Activated naive CD4-positive, alpha-beta T cell treated with anti-CD3 and anti-CD28 coated beads, Interleukin-2, amount 50 U/mL, for 24 hours (primary cell): ENCODE data around the gene TAOK1.

Experiments used
- H3K27ac Mint-ChIP-seq: one replicate; pipeline ENCODE4 v1.8.0; 2021; ENCODE audit warnings: mild to moderate bottlenecking, mixed read lengths
- H3K27me3 Mint-ChIP-seq: one replicate; pipeline ENCODE4 v1.8.0; 2021; ENCODE audit warnings: mixed read lengths
- H3K36me3 Mint-ChIP-seq: one replicate; pipeline ENCODE4 v1.8.0; 2021; ENCODE audit warnings: mixed read lengths
- H3K4me1 Mint-ChIP-seq: one replicate; pipeline ENCODE4 v1.8.0; 2021; ENCODE audit warnings: mixed read lengths
- H3K4me3 Mint-ChIP-seq: one replicate; pipeline ENCODE4 v1.8.0; 2021; ENCODE audit warnings: mild to moderate bottlenecking, mixed read lengths
- H3K9me3 Mint-ChIP-seq: one replicate; pipeline ENCODE4 v1.8.0; 2021; ENCODE audit warnings: mixed read lengths

Gene TAOK1

GRCh38 chr17:29399634-29400033 lies 9.5 kb downstream of the TAOK1 start:
- no peaks in the 10 kb centered on the region for H3K27me3 Mint-ChIP-seq
- H3K4me1 Mint-ChIP-seq: peaks cover 37% of the 10 kb centered on the region
- no peak overlapping the region for H3K27ac Mint-ChIP-seq
- no peaks in the 10 kb centered on the region for H3K9me3 Mint-ChIP-seq
- peaks cover 16% of the 10 kb centered on the region for H3K36me3 Mint-ChIP-seq
- no peak overlapping the region for H3K4me3 Mint-ChIP-seq

GRCh38 chr17:29400818-29401217 lies 10.7 kb downstream of the TAOK1 start:
- Mint-ChIP-seq H3K36me3 (peaks cover 16% of the 10 kb centered on the region), H3K4me3 (no peak overlapping the region), H3K9me3 (no peaks in the 10 kb centered on the region), H3K27me3 (no peaks in the 10 kb centered on the region), H3K4me1 (peaks cover 34% of the 10 kb centered on the region), H3K27ac (no peak overlapping the region)

GRCh38 chr17:29401258-29401657 lies 11.1 kb downstream of the TAOK1 start:
- Mint-ChIP-seq H3K9me3 (no peaks in the 10 kb centered on the region), H3K36me3 (peaks cover 16% of the 10 kb centered on the region), H3K27ac (no peak overlapping the region), H3K4me1 (peaks cover 34% of the 10 kb centered on the region), H3K4me3 (no peak overlapping the region), H3K27me3 (no peaks in the 10 kb centered on the region)

GRCh38 chr17:29407856-29408255 lies 17.7 kb downstream of the TAOK1 start:
- peaks cover 8% of the 10 kb centered on the region for H3K36me3 Mint-ChIP-seq
- H3K27ac Mint-ChIP-seq: no peak overlapping the region
- peaks cover 53% of the 10 kb centered on the region for H3K4me1 Mint-ChIP-seq
- H3K9me3 Mint-ChIP-seq: no peaks in the 10 kb centered on the region
- no peaks in the 10 kb centered on the region for H3K27me3 Mint-ChIP-seq
- H3K4me3 Mint-ChIP-seq: no peak overlapping the region

GRCh38 chr17:29409963-29410362 lies 19.8 kb downstream of the TAOK1 start:
- H3K9me3 Mint-ChIP-seq: no peaks in the 10 kb centered on the region
- no peaks in the 10 kb centered on the region for H3K27me3 Mint-ChIP-seq
- peaks cover 6% of the 10 kb centered on the region for H3K36me3 Mint-ChIP-seq
- H3K4me3 Mint-ChIP-seq: no peak overlapping the region
- H3K4me1 Mint-ChIP-seq: peaks cover 46% of the 10 kb centered on the region
- no peak overlapping the region for H3K27ac Mint-ChIP-seq

GRCh38 chr17:29412780-29413565 lies 22.8 kb downstream of the TAOK1 start:
- Mint-ChIP-seq H3K4me1 (peaks cover 32% of the 10 kb centered on the region), H3K4me3 (no peak overlapping the region), H3K27me3 (no peaks in the 10 kb centered on the region), H3K9me3 (no peaks in the 10 kb centered on the region), H3K27ac (peak overlapping the region; percentile 23), H3K36me3 (peaks cover 6% of the 10 kb centered on the region)

GRCh38 chr17:29420128-29420527 lies 30.0 kb downstream of the TAOK1 start:
- Mint-ChIP-seq H3K36me3 (no peaks in the 10 kb centered on the region), H3K27ac (no peak overlapping the region), H3K4me1 (peaks cover 22% of the 10 kb centered on the region), H3K4me3 (no peak overlapping the region), H3K9me3 (no peaks in the 10 kb centered on the region), H3K27me3 (no peaks in the 10 kb centered on the region)

- Mint-ChIP-seq H3K4me1 (peaks cover 54% of the 10 kb centered on the region), H3K4me3 (no peak overlapping the region), H3K27me3 (no peaks in the 10 kb centered on the region), H3K36me3 (peaks cover 6% of the 10 kb centered on the region), H3K9me3 (no peaks in the 10 kb centered on the region), H3K27ac (no peak overlapping the region)
Measured at GRCh38 chr17:29430275-29430674, 40.1 kb downstream of the TAOK1 start.

- peaks cover 4% of the 10 kb centered on the region for H3K36me3 Mint-ChIP-seq
- peaks cover 36% of the 10 kb centered on the region for H3K4me1 Mint-ChIP-seq
- no peaks in the 10 kb centered on the region for H3K27me3 Mint-ChIP-seq
- peak overlapping the region; percentile 51 for H3K27ac Mint-ChIP-seq
- H3K4me3 Mint-ChIP-seq: no peak overlapping the region
- no peaks in the 10 kb centered on the region for H3K9me3 Mint-ChIP-seq
Measured at GRCh38 chr17:29433541-29433940, 43.4 kb downstream of the TAOK1 start.

GRCh38 chr17:29434550-29434949 lies 44.4 kb downstream of the TAOK1 start:
- Mint-ChIP-seq H3K27ac (no peak overlapping the region), H3K9me3 (no peaks in the 10 kb centered on the region), H3K27me3 (no peaks in the 10 kb centered on the region), H3K4me3 (no peak overlapping the region), H3K4me1 (peaks cover 30% of the 10 kb centered on the region), H3K36me3 (peaks cover 4% of the 10 kb centered on the region)

GRCh38 chr17:29442451-29442850 lies 52.3 kb downstream of the TAOK1 start:
- Mint-ChIP-seq H3K27ac (no peak overlapping the region), H3K4me1 (peaks cover 68% of the 10 kb centered on the region), H3K36me3 (peaks cover 4% of the 10 kb centered on the region), H3K9me3 (no peaks in the 10 kb centered on the region), H3K4me3 (no peak overlapping the region), H3K27me3 (no peaks in the 10 kb centered on the region)

- Mint-ChIP-seq H3K9me3 (no peaks in the 10 kb centered on the region), H3K27me3 (no peaks in the 10 kb centered on the region), H3K4me1 (peaks cover 74% of the 10 kb centered on the region), H3K36me3 (peaks cover 4% of the 10 kb centered on the region), H3K27ac (no peak overlapping the region), H3K4me3 (no peak overlapping the region)
Measured at GRCh38 chr17:29443041-29443739, 53.0 kb downstream of the TAOK1 start.

- Mint-ChIP-seq H3K36me3 (peaks cover 4% of the 10 kb centered on the region), H3K4me3 (no peak overlapping the region), H3K27ac (no peak overlapping the region), H3K4me1 (peaks cover 77% of the 10 kb centered on the region), H3K9me3 (no peaks in the 10 kb centered on the region), H3K27me3 (no peaks in the 10 kb centered on the region)
Measured at GRCh38 chr17:29444589-29444988, 54.4 kb downstream of the TAOK1 start.

GRCh38 chr17:29445844-29446243 lies 55.7 kb downstream of the TAOK1 start:
- Mint-ChIP-seq H3K9me3 (no peaks in the 10 kb centered on the region), H3K4me1 (peaks cover 78% of the 10 kb centered on the region), H3K27me3 (no peaks in the 10 kb centered on the region), H3K27ac (peak overlapping the region; percentile 51), H3K4me3 (peak overlapping the region; percentile 26), H3K36me3 (peaks cover 5% of the 10 kb centered on the region)

GRCh38 chr17:29449865-29450671 lies 59.9 kb downstream of the TAOK1 start:
- peaks cover 20% of the 10 kb centered on the region for H3K36me3 Mint-ChIP-seq
- H3K4me1 Mint-ChIP-seq: peaks cover 53% of the 10 kb centered on the region
- H3K4me3 Mint-ChIP-seq: no peak overlapping the region
- H3K27me3 Mint-ChIP-seq: no peaks in the 10 kb centered on the region
- H3K9me3 Mint-ChIP-seq: no peaks in the 10 kb centered on the region
- H3K27ac Mint-ChIP-seq: peak overlapping the region; percentile 81
